Measurements from ENCODE around the gene LIMD2. TPM values are rescaled to one million over a fixed set of nuclear protein-coding genes. Genes with fewer than 3 reads are reported as not detected.

LIMD2 gene
- polyA plus RNA-seq, 1 donor, result 22.9 TPM

DNA sequence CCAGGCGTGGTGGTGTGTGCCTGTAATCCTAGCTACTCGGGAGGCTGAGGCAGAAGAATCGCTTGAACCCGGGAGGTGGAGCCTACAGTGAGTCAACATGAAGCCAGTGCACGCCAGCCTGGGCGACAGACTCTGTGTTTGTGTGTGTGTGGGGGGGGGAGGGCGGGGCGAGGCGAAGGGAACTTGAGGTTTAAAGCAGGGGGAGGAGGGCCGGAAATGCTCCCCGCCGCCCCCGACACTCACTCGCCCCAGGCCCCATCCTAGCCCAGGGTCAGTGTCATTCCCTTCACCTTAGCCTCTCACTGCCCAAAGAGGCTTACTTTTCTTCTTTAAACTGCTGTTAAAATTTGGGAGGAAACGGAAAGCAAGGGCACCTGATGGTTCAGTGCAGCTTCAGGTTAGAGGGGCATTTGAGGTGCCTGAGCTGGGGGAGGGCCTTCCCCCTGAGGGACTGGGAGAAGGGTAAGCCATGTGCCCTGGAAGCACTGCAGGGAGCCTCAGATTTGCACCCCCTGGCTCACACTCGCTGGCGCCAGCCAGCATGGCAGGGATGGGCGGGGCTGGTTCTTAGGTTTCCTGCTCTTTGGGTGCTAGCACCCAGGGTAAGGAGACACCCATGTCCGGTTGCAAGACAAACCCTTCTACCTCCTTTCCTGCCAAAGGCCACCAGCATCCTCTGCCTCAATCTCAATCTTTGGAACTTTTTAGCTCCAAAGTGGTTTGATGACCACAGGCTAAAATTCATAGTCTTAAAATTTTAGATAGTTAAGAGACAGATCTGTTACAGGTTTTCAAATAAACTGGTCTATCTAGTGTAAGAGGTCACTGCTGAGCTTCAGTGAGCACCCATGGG, 2.2 kb upstream of the LIMD2 start:
- DNase-seq, result no peak

DNA sequence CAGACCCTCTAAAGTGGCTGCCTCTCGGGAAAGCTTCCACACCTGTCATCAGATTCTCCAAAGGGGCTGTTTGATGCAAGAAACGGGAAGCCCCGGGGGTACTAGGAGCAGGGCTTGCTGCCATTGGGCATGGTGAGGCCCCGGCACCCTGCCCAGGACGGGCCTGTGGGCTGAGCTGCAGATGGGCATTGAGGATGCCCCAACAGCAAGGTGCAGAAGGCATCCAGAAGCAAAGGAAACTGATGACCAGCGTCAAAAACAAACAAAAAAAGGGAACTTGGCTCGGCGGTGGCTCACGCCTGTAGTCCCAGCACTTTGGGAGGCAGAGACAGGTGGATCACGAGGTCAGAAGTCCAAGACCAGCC, 1.5 kb upstream of the LIMD2 start:
- DNase-seq, result no peak

DNA sequence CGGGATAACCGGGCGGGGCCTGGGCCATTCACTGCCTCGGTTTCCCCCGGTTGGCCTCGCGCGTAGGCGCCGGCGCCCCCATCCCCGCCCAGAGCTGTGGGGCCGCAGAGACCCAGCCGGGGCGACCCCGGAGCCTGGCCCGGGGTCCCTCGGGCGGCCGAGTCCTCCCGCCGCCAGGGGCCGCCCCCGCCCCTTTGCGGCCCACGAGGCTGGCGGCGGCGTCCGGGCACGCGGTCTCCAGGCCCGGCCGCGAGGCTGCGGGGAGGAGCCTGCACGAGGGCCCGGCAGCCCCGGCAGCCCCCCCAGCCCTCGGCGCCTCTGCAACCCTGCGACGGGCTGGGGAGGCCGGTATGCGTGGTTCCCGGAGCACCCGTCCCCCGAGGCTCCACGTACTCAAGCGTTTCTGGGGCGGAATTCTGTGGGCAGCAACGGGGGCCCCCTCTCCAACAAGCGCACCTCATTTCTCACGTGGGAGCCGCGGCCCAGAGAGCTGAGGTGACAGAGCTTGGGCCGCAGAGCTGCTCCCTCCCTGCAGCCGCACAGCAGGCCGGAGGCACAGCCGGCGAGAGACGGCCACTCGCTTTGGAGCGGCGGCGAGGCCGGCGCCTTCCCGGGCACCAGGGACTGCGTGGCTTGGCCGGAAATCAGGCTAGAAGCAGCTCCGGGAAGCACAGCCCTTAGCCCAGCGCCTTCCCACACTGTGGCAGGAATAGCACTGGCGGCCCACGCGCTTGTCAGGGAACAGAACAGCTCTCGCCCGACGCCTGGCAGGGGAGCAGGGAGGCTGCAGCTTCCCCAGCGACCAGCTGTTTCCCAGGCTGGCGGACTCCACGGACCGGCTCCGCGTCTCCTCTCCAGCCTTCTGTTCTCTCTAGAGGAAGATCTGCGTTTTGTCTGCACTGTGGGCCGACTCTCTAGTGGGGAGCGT, 867 bp upstream of the LIMD2 start:
- DNase-seq, result no peak

DNA sequence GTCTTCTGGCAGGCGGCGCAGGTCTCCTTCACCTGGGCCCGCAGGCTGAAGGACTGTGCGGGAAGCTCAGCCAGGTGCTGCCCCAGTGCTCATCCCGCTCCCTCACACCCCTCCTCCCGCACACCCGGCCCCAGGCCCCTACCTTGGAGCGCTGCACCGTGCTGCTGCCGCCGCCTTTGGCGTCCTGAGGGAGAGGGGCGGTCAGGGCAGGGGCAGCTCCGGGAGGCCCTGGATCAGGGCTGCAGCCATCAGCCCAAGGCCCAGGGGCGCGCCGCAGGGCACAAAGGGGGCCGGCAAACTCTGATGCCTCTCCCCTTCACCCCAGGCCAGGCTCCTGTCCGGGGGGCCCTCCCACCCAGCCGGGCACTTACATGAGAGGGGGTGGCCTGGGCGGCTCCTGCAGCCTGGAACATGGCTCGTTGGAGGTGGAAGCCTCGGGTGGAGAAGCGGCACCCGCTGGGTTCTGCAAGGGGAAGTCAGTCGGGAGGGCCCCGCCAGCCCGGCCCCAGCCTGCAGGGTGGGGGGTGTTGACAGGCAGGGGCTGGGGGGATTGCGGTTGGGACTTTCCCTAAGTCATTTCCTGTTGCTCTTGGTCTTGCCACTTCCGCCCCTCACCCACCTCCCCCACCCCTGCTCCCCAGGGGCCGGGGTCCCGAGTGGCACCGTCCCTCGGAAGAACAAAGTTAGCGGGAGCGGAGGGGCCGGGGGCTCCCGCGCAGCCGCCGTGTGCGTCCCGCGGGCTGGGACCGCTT, 863 bp downstream of the LIMD2 start:
- no peak for DNase-seq

DNA sequence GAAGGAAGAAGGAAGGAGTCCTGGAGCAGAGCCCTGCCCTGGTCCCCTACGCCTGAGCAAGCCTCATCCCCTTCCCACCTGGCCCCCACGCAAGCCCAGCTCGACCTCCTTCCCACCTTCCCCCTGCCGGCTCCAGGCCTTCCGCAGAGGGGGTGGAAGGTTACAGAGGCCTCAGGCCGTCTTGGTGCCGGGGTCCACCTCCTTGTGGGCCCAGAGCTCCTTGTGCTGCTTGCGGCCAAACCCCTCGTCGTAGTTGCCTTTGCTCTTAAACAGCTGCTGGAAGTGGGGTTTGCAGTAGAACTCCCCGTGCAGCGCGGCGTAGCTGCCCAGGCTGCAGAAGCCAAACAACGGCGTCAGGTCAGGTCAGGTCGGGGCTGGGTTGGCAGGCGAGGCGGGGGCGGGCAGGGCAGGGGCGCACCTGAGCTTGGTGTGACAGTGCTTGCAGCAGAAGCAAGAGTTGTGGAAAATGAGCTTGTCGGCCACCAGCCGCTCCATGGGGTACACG, 1.5 kb downstream of the LIMD2 start:
- DNase-seq, result no peak

DNA sequence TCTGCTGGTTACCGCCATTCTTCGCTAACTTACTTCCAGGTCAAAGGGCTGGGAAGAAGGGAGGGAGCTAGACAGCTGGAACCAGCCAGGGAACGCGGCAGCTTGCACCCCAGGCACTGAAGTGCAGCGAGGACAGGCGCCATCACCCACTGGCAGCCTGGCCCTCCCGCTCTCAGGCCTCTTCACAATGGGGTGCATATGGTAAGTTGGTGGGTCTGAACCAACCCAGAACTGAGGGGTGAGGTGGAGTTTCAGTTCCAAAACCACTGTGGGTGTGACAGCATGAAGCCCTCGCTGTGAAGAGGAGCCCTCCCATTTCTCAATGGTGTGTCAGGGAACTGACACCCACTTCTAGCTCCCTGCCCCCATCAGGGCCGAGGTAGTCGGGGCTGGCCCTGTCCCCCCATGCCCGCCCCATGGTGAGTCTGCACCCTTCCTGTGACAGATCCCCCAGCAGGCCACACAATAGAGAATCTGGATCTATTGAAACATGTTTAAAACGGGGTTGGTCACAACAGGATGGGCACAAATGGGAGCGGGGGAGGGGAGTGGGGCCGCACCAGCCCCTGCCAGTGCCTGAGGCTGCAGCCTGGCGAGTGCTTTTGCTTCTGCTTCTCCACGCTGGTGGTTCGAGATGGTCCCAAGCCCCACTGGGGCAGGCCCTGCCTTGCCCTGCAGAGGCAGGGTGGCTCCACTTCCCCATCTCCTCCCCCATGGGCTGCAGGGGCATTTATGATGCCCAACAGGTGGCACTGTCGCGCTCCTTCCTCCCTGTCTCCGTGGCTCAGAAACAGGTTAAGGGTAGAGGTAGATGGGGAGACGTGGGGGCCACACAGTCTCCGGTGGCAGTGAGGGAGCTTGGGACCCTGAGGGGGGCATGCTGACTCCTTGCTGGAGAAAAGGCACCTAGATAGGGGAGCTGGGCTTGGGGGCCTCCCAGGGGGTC, 2.3 kb downstream of the LIMD2 start:
- DNase-seq, result no peak

DNA sequence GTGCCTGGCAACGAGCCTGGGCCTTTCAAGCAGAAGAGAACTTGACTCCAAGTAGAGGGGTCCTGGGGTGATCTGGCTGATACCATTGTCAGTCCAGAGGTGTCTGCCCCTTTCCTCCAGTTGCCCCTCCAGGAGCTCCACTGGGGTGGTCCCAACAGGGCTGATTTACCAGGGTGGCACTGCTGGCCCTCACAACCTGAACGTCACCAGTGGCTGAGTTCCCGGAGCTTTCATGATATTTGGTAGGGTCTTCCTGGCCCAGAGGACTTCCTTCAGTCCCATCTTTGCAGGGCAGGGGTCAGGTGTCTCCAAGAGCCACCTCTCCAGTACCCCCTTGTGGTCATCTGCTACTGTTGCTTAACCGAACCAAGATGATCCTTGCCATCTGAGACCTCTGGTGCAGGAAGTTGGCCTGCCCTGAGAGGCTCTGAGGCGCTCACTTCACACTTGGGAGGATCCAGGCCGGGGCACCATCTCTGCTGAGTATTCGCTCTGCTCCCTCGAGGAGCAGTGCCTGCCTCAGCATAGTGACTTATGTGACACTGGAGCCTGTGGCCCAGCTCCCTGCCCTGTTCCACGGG, 3.5 kb downstream of the LIMD2 start:
- no peak for DNase-seq

DNA sequence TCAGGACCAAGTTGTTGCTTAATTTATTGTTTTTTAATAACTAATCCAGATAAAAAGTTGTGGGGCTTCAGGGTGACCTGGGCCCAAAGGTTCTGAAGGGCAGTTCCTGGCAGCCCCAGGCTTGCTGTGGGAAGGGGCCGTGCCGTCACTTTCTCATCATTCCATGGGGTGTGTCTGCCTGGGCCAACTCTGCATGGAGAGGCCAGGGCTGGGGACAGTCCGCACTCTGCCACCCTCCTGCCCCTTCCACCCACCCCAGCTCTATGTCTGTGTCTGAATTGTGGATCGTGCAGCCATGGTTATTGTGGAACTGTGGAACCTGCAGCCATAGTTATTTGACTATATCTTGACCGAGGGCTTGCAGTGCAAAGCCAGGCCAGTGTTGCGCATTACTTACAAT, 4.0 kb downstream of the LIMD2 start:
- DNase-seq, result no peak

DNA sequence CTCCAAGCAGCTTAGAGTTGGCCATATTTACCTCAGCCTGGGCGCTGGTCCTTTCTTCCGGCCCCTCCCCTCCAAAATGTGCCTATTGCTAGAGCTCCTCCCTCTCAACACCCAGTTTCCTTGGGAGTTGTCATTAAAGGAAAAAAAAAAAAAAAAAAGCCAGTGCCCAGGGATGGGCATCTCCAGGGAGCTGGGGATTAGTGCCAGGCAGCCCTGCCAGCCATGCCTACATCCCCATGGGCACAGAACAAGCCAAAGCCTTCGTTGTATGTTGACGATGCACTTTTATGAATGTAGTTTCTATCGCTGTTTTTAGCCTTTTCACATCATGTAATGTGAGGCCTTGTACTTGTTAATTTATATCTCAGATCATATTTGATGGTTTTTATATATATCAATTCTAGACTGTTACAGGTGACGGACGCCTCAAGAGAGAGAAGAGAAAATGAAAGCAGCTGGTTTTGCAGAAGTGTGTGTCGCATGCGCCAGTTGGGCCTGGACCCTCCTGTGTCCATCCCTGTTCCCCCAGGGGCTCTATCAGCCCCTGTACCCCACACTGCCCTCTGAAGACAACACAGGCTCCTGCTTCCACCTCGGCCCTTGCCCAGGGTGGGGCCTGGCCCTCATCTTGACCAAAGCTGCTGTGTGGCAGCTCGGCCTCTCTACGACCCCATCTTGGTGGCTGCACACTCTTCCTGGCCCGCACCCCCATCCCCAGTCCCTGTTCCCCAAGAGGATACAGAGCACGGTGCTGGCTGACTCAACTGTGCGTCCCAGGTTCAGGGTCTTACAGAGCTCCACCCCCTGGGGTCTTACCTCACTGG, 4.8 kb downstream of the LIMD2 start:
- no peak for DNase-seq

DNA sequence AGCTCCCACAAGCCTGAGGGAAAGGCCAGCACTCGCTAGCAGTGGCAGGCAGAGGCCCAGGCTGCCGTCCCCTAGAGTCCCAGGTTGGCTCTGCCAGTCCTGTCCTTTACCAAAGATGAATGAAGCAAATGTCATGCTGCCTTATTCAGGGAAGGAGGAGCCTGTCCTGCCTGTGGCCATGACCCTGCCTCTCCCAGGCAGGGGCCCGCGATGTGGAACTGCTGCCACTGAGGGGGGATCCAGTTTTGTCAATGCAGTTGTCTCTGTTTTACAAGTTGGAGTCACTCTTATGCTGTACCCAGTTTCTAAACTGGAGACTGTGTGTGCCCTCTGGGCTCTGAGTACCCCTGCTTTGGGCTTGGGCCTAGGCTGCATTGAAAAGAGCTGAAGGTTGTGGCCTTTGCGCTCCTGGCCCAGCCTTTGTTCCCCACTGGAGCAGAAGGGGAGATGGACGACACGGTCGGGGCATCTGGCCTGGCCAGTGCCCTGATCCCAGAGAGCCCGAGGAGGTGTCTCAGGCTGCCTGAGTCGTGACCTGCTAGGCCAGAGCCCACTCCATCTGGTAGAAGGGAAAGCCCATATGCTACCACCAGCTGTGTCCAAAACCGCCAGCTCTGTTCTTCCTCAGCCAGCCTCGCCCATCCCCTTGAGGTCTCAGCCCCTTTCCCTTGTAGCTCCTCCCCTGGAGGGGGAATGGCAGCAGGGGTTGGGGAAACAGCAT, 5.5 kb downstream of the LIMD2 start:
- no peak for DNase-seq

DNA sequence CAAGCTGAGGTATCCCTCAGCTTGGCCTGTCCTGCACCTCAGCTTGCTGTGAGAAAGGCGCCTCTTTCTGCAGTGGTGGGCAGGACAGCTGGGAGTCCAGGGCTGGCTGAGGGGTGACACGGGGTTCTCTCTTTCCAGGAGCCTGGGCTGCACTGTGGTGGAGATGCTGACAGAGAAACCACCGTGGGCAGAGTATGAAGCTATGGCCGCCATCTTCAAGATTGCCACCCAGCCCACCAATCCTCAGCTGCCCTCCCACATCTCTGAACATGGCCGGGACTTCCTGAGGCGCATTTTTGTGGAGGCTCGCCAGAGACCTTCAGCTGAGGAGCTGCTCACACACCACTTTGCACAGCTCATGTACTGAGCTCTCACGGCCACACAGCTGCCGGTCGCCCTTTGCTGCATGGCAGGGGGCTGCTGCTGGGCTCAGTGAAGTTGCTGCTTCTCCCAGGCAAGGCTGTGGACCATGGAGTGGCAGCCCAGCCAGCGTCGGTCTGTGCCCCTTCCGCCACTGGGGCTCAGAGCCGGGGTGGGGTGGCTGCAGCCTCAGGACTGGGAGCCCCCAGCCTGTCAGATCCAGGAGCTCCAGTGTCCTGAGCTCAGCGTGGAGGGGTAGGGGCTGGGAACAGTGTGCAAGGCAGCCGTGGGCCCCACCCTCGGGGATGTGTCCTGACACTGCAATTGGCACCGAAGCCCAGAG, 6.4 kb downstream of the LIMD2 start:
- no peak for DNase-seq

DNA sequence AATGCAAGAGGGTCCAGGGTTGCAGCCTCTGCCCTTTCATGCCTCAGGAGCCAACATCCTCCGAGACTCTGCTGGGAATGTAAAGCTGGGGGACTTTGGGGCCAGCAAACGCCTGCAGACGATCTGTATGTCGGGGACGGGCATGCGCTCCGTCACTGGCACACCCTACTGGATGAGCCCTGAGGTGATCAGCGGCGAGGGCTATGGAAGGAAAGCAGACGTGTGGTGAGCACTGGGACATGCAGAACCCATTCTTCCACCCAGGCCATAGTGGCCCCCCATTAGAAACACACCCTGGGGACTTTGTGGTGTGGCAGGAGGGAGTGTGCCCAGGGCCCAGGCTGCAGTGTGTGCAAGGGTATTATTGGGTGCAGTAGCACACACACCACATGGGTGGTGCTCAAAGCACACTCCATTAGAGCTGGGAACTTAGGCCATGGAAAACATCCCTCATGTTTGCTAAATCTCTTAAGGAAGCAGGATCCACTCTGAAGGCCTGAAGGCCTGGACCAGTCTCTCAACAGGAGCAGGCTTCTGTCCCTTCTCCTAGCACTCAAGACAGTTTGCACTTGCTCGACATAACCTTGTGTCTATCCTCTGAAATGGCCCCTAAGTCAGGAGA, 7.6 kb downstream of the LIMD2 start:
- DNase-seq, result no peak

DNA sequence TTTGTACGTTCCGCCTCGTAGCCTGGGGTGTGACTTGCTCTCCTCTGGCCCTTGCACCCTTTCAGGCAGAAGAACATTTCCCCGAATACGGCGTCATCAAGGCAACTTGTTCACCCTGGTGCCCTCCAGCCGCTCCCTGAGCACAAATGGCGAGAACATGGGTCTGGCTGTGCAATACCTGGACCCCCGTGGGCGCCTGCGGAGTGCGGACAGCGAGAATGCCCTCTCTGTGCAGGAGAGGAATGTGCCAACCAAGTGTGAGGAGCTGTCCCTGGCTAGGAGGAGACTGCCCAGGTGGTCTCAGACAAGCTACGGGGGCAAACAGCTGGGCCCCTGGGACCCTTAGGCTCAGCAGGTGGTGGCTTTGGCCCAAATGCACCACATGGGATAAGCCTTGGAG, 10.4 kb downstream of the LIMD2 start:
- DNase-seq, result no peak

DNA sequence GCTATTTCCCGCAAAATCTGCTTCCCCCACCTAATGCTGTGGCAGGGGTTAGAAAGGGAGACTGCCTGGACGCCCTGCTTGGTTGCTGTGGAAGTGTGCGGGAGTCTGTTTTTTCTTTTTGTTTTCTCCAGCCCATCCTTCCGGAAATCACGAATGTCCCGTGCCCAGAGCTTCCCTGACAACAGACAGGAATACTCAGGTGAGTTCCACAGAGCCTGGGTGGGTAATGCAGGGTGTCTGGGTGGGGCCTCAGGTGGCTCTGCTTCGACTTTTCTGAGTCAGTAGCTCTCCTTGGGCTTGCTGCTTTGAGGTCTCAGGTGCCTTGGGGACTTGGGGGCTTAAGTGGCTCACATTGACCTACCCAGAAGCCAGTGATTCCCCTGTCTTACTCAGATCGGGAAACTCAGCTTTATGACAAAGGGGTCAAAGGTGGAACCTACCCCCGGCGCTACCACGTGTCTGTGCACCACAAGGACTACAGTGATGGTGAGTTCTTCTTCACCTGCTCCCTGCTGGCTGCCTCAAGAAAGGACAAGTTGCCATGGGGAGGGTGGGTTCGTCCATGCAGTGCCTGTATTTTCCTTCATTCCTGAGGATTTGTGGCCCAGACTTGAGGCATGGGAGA, 11.4 kb downstream of the LIMD2 start:
- no peak for DNase-seq

DNA sequence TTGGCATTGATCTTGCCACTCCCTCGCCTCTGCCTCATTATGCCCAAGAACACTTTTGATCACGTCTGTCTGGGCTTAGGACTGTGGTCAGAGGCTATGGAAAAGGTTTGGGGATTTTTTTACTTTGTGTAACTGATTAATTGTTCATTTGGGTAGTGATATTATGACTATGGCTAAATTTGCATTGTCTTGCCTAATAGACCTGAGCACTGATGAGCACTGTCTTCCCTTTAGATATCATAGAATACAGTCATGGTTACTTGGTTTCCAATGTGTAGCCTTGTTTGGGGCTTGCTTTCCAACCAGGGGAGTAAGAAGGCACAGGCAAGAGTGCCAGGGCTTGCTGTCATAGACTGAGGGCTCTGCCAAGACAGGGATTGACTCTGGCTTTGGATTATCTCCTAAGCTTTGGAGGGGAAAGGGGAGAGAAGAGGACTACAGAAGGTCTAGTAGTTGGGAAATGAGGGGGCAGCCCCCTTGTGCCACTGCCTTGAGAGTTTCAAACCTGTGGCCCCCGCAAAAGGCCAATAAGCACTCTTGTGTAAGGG, 13.7 kb downstream of the LIMD2 start:
- DNase-seq, result no peak

DNA sequence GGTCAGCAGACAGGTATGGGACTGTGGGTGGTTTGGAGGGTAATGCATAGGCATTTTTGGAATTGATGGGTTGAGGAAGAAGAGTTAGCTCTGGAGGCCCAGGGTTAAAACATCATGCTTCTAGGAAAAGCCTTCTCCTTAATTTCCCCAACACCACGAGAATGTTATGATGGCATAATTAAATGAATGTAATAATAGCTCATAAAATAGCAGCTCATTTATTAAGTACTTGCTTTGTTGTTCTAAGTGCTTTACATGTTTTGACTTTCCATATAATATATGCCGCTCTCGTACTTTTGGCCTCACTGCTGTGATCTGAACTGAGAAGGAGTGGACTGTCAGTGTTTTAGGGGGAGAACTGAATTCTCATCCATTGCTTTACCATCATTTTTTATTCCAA, 14.3 kb downstream of the LIMD2 start:
- DNase-seq, result no peak

DNA sequence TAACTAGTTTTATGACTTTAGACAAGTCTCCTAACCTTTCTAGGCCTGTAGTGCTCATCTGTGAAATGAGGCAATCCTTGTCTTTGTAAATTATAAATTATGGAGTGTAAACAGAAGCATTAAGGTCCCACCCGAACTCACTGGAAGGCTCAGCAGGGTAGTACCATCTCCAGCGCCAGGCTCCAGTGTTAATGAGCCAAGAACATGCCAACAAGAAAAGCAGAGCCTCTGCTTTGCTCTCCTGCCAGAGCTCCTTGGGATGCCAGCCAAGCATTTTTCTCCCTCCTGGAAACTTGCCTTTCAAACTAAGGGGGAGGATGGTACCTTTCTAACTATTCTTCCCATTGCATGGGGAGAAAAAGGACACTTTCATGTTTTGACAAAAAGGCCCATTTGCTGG, 14.9 kb downstream of the LIMD2 start:
- DNase-seq, result no peak

All from left kidney (tissue), 2 donors.